WTC11 (cell line): ENCODE results near the gene EHD1. TPM values are rescaled to one million over a fixed set of nuclear protein-coding genes. Genes with fewer than 3 reads are reported as not detected.

Experiments used
- ATAC-seq: fragments of 200-7000 bp; cut with Tn5 transposase; 2 replicates; pipeline ENCODE4 v1.10.0; 2021; ENCODE audit warnings: mild to moderate bottlenecking, moderate library complexity
- CTCF ChIA-PET: fragments of 300-600 bp; sonication (Branson Sonifier 250); formaldehyde crosslinking; loops from one replicate; lab custom pipeline; 2021; ENCODE audit warnings: antibody characterized with exemption; lab: Charles Lee
- POLR2A ChIA-PET: fragments of 350-600 bp; sonication (Branson Sonifier 250); formaldehyde crosslinking; loops from one replicate; lab custom pipeline; 2021; ENCODE audit warnings: antibody characterized with exemption; lab: Charles Lee
- DNase-seq: peaks from one replicate; pipeline ENCODE4 v3.0.0; 2021; ENCODE audit warnings: low spot score
- H3K27ac Mint-ChIP-seq: 2 replicates; pipeline ENCODE4 v1.8.0; 2021; ENCODE audit warnings: mixed read lengths
- H3K27me3 Mint-ChIP-seq: 2 replicates; pipeline ENCODE4 v1.8.0; 2021; ENCODE audit warnings: low read depth, mild to moderate bottlenecking, moderate library complexity, mixed read lengths
- H3K36me3 Mint-ChIP-seq: 2 replicates; pipeline ENCODE4 v1.8.0; 2021; ENCODE audit warnings: mixed read lengths
- H3K4me1 Mint-ChIP-seq: 2 replicates; pipeline ENCODE4 v1.8.0; 2022; ENCODE audit warnings: mixed read lengths
- H3K4me3 Mint-ChIP-seq: 2 replicates; pipeline ENCODE4 v1.8.0; 2021; ENCODE audit warnings: mild to moderate bottlenecking, moderate library complexity, mixed read lengths
- H3K9me3 Mint-ChIP-seq: 2 replicates; pipeline ENCODE4 v1.8.0; 2021; ENCODE audit warnings: mixed read lengths
- ATF3 ChIP-seq: sonication (generic); formaldehyde crosslinking; conservative IDR thresholded peaks from 2 replicates; pipeline ENCODE4 v1.8.1; 2022; ENCODE audit warnings: mild to moderate bottlenecking, missing genetic modification reagents
- E2F4 ChIP-seq: sonication (generic); formaldehyde crosslinking; IDR thresholded peaks from 2 replicates; pipeline ENCODE4 v1.8.1; 2022; ENCODE audit warnings: low read depth, mild to moderate bottlenecking, moderate library complexity, missing genetic modification reagents, borderline replicate concordance
- ERG ChIP-seq: fragments of 250-450 bp; sonication (Bioruptor Pico); IDR thresholded peaks from 2 replicates; pipeline ENCODE4 v1.8.0; 2021; ENCODE audit warnings: mild to moderate bottlenecking
- ESRRA ChIP-seq: sonication (generic); formaldehyde crosslinking; IDR thresholded peaks from 2 replicates; pipeline ENCODE4 v1.8.1; 2022; ENCODE audit warnings: mild to moderate bottlenecking, missing genetic modification reagents, borderline replicate concordance
- FOXK1 ChIP-seq: sonication (generic); formaldehyde crosslinking; IDR thresholded peaks from 2 replicates; pipeline ENCODE4 v1.8.0; 2022; ENCODE audit warnings: mild to moderate bottlenecking, moderate library complexity, missing genetic modification reagents
- GABPB1 ChIP-seq: sonication (generic); formaldehyde crosslinking; IDR thresholded peaks from 2 replicates; pipeline ENCODE4 v1.8.1; 2023; ENCODE audit warnings: mild to moderate bottlenecking, missing genetic modification reagents
- HMGXB4 ChIP-seq: sonication (generic); formaldehyde crosslinking; IDR thresholded peaks from 2 replicates; pipeline ENCODE4 v1.8.1; 2023; ENCODE audit warnings: mild to moderate bottlenecking, moderate library complexity, missing genetic modification reagents
- MLX ChIP-seq: sonication (generic); formaldehyde crosslinking; IDR thresholded peaks from 2 replicates; pipeline ENCODE4 v1.8.1; 2023; ENCODE audit warnings: mild to moderate bottlenecking, missing genetic modification reagents, moderate library complexity
- NFYB ChIP-seq: sonication (generic); formaldehyde crosslinking; conservative IDR thresholded peaks from 2 replicates; pipeline ENCODE4 v1.8.0; 2022; ENCODE audit warnings: low read depth, missing genetic modification reagents
- NR1H2 ChIP-seq: sonication (generic); formaldehyde crosslinking; IDR thresholded peaks from 2 replicates; pipeline ENCODE4 v1.9.0; 2021; ENCODE audit warnings: mild to moderate bottlenecking, moderate library complexity, missing genetic modification reagents
- TP53 ChIP-seq: sonication (generic); formaldehyde crosslinking; IDR thresholded peaks from 2 replicates; pipeline ENCODE4 v1.8.1; 2023; ENCODE audit warnings: mild to moderate bottlenecking, missing genetic modification reagents
- USF2 ChIP-seq: sonication (generic); formaldehyde crosslinking; IDR thresholded peaks from 2 replicates; pipeline ENCODE4 v1.8.1; 2023; ENCODE audit warnings: mild to moderate bottlenecking, missing genetic modification reagents, moderate library complexity
- ZMAT4 ChIP-seq: fragments of 250-450 bp; sonication (Bioruptor Pico); IDR thresholded peaks from 2 replicates; pipeline ENCODE4 v1.9.0; 2021; ENCODE audit warnings: mild to moderate bottlenecking
- ZNF219 ChIP-seq: sonication (generic); formaldehyde crosslinking; IDR thresholded peaks from 2 replicates; pipeline ENCODE4 v1.8.0; 2023; ENCODE audit warnings: missing genetic modification reagents, mild to moderate bottlenecking, borderline replicate concordance
- ZNF425 ChIP-seq: fragments of 250-450 bp; sonication (Bioruptor Pico); conservative IDR thresholded peaks from 2 replicates; pipeline ENCODE4 v1.9.0; 2021; ENCODE audit warnings: mild to moderate bottlenecking
- ZNF512 ChIP-seq: sonication (generic); formaldehyde crosslinking; IDR thresholded peaks from 2 replicates; pipeline ENCODE4 v1.8.1; 2022; ENCODE audit warnings: missing genetic modification reagents, borderline replicate concordance
- total RNA-seq: library from RNA; stranded (reverse); gene quantifications from 3 replicates; pipeline ENCODE4 v1.2.3, GENCODE V29; 2021

The EHD1 gene
- total RNA-seq, 1 experiment from 2014 or later, result 38.1 TPM

- no peak for TF ChIP-seq USF2 (CRISPR knock-in tag)
- no peak for TF ChIP-seq FOXK1
- TF ChIP-seq E2F4 (CRISPR knock-in tag), result no peak
- no peak for TF ChIP-seq ERG (CRISPR knock-in tag)
- no peak for TF ChIP-seq ESRRA (CRISPR knock-in tag)
- no peak for TF ChIP-seq ATF3 (CRISPR knock-in tag)
- no peak for TF ChIP-seq HMGXB4 (CRISPR knock-in tag)
- TF ChIP-seq NFYB (CRISPR knock-in tag), result no peak
Measured at GRCh38 chr11:64870893-64871466, 7.4 kb downstream of the EHD1 start (continued).

GRCh38 chr11:64870176-64870892 lies 8.1 kb downstream of the EHD1 start:
- ATAC-seq (no peak), DNase-seq (no peak)
- Mint-ChIP-seq H3K4me1 (no peaks in the 10 kb centered on the region), H3K36me3 (no peaks in the 10 kb centered on the region; the same call in 1 of the 2 replicates), H3K9me3 (no peaks in the 10 kb centered on the region), H3K27me3 (no peaks in the 10 kb centered on the region), H3K27ac (peak overlapping the region; percentile 45; the same call in 1 of the 2 replicates), H3K4me3 (no peak overlapping the region)
- POLR2A ChIA-PET, result no interaction called here
- CTCF ChIA-PET, result interaction anchor here (0.7 to 4.9 kb wide), 8 partner anchors 10 to 208 kb away, joined by 3 to 61 read pairs (median 8); partner anchors contain the start of gene BATF2
- no peak for TF ChIP-seq ZNF219 (CRISPR knock-in tag)
- TF ChIP-seq MLX (CRISPR knock-in tag), result no peak
- TF ChIP-seq TP53 (CRISPR knock-in tag), result no peak
- no peak for TF ChIP-seq HMGXB4 (CRISPR knock-in tag)
- TF ChIP-seq NR1H2, result no peak
- TF ChIP-seq ZNF425 (CRISPR knock-in tag), result no peak
- 0 out of 2 replicates have a peak, but pooled peaks have one; percentile 14 for TF ChIP-seq GABPB1
- no peak for TF ChIP-seq ZNF512 (CRISPR knock-in tag)
- TF ChIP-seq ZMAT4 (CRISPR knock-in tag), result no peak
